ENCODE measurements around the gene XXYLT1.
A peak's percentile ranks its signal among the peaks of the same experiment; 100 is the strongest.
"Not testable (repeated sequence)": the region's sequence is repeated elsewhere in the genome, so short reads cannot be mapped to it uniquely, and the experiment has no call there.

XXYLT1 gene

DNA sequence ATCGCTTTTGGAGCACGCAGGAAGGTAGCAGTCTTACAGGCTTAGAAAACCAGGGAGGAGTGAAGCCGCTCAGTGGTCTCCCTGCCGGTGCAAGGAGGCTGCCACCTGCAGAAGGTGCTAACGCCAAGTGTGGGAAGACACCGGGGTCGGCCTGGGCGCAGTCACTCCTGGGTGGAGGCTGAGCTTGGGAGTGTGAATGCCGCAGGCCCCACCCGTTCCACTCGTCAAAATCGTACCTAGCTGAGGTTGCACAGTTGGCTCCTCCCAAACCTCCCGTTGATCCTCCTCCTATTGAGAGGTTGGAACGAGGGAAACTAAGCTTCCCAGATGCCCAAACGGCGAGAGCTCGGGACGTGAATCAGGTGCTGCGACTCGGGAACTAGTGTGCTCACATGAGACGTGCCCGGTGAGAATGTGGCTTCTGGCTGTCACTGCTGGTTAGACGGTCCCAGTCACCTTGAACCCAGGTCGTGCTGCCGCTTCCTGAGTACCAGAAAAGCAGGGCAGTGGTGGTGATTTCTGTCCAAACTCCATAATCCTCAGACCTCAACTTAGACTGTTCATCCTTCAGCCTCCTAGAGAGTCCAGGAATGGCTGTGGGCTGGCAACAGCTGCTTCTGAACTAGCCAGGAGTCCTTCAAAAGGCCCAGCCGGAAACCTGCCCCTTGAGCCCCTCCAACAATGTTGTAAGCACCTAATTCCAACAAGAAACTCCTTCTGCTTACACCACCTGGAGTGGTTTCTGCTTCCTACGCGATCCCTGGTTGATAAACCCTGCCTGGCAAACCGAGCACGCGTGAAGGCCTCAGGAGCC lies 156.0 kb downstream of the XXYLT1 start:
- DNase-seq (ENCODE audit: low read depth in 4 of 4, low spot score in 1 of 4): no peak

DNA sequence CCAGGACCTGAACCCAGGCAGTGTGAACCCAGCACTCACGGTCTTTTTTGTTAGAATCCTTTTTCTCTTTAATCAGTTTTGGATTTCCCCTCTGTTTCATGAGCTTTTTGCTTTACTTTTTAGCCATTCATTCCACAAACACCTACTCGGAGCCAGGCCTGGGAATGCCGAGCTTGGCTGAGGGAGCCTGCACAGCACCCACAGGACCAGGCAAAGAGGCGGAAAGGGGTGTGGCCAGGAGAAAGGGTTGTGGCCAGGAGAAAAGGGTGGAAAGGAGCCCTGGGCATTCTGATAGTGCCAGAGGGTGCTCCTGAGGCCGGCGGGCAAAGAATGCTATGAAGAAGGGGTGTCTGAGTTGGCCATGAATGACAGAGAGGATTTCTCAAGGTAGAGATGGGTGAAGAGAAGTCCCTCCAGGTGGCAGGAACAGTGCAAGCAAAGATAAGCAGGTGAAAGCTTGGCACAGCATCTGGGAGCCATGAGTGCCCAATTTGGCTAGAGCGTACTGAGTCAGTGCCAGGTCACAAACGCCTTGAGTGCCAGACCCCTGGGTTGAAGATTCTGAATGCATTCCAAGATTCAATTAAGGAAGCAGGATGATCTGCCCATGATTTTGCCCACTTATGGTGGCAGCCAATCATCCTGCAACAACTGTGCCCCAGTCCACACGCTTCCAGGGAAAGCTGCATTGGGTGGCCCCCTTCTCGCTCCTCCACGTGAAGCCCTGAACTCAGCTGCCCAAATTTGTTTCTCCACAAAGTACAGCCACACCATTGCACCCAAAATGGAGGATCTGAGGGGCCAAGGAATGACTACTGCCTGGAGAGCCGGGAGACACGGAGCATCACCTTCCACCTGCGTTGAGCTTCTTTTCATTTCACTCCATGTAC lies 157.2 kb downstream of the XXYLT1 start:
- no peak for DNase-seq (ENCODE audit: low read depth in 4 of 4, low spot score in 1 of 4)

DNA sequence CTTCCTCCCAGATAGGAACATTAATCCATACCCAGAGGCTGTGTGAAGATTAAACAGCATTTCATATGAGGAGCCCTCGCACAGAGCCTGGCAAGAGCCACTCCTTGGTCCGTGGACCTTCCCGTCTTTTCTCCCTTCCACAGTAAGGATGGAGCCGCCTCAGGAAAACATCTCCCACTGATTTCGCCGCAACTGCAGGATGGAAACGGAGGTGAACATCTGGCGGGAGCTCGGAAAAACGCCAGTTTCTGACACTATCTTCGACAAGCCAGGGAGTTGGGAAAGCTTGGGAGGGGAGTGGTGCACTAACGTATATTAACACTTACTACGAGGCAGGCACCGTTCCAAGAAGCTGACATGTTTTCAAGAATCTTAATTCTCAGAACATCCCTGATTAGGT lies 157.9 kb downstream of the XXYLT1 start:
- DNase-seq (ENCODE audit: low read depth in 4 of 4, low spot score in 1 of 4): no peak

DNA sequence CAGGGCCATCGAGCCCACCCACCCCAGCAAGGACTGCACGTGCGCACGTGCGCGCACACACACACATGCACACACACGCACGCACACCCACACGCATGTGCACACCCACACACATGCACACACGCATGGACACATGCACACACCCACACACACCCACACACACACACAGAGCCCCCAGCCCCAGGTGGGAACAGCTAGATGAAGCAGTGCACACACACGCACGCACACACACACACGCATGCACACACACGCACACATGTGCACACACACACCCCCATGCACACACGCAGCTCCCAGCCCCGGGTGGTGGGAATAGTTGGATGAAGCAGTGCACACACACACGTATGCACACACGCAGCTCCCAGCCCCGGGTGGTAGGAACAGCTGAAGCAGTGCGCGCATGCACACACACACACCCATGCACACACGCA lies 158.6 kb downstream of the XXYLT1 start:
- no peak for DNase-seq (ENCODE audit: low read depth in 4 of 4, low spot score in 1 of 4)

DNA sequence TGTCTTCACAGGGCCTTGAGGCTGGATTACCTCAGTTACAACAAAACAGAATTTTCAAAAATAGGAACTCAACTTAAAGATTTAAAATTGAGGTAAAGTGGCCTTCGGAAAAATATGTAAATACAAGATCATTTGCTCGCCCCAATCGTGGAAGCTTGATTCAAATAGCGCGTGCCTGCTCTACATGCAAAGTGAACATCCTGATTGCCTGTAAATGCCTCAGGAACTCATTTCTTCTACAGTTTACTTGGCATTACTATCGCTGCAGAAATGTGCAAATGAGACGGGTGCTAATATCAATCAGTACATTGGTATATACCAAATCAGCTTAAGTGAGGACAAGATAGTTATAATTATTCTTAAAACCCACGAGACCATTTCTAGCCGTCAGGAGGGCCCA lies 159.2 kb downstream of the XXYLT1 start:
- DNase-seq (ENCODE audit: low read depth in 4 of 4, low spot score in 1 of 4): no peak

DNA sequence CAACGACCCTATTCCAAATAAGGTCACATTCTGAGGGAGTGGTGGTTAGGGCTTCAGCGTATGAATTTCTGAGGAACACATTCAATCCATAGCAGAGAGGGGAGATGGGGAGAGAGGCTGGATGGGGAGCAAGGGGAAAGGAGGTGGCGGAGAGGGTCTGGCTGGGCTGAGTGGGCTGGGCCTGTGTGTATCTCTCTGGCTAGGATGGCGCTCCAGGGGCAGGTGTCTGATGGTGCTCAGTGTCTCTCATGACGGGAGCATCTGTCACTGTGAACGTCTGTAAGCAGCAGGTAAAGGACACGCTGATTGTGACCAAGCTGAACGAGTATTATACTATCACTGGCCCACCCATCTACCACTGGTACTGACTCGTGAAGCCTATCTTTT lies 159.6 kb downstream of the XXYLT1 start:
- no peak for DNase-seq (ENCODE audit: low read depth in 4 of 4, low spot score in 1 of 4)

DNA sequence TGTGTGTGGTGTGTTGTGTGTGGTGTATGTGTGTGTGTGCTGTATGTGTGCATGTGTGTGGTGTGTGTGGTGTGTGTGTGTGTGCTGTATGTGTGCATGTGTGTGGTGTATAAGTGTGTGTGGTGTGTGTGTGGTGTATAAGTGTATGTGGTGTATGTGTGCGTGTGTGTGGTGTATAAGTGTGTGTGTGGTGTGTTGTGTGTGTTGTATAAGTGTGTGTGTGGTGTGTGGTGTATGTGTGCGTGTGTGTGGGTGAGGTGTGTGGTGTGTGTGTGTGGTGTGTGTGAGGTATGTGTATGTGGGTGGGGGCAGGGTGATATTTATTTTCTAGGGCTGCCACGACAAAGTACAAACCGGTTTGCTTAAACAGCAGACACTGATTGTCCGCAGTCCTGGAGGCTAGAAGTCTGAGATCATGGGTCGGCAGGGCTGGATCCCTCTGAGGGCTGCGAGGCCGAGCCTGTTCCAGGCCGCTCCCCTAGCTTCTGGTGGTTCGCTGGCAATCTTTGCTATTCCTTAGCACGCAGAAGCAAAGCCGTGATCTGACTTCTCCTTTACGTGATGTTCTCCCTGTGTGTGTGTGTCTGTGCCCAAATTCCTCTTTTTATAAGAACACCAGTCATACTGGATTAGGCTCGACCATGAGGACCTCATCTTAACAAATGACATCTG lies 160.2 kb downstream of the XXYLT1 start:
- no peak for DNase-seq (ENCODE audit: low read depth in 4 of 4, low spot score in 1 of 4)

DNA sequence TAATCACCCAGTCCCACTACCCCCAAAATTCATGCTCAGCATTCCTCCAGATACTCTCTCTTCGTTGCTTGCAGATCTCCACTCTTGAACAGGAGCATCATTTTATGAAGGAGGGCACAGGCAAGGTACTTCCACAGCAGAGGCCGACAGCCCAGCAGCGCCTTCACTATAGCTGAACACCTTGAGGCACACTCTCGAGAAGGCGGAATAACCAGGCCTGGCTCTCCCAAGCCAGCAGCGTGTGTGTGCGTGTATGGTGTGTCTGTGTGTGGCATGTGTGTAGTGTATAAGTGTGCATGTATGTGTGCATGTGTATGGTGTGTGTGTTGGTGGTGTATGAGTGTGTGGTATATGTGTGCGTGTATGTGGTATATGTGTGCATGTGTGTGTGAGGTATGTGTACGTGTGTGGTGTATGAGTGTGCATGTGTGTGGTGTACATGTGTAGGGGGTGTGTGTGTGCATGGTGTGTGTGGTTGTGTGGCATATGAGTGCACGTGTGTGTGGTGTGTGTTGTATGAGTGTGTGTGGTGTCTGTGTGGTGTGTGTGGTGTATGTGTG lies 161.8 kb downstream of the XXYLT1 start:
- no peak for DNase-seq (ENCODE audit: low read depth in 4 of 4, low spot score in 1 of 4)

DNA sequence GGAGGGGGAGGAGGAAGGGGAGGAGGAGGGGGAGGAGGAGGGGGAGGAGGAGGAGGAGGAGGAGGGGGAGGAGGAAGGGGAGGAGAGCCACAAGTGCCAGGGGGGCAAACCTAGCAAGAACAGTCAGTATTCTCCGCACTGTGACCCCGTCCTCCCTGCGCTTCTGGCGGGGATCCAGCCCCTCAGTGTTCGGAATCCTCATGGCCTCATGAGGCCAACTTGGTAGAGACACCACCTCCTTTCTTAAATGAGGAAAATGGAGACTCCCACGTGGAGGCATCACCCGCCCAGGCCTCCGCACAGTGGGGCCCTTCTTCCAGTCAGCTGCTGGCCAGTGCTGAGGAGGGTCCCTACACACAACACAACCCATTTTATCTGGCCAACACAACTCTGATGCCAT lies 163.4 kb downstream of the XXYLT1 start:
- no peak for DNase-seq (ENCODE audit: low read depth in 4 of 4, low spot score in 1 of 4)

DNA sequence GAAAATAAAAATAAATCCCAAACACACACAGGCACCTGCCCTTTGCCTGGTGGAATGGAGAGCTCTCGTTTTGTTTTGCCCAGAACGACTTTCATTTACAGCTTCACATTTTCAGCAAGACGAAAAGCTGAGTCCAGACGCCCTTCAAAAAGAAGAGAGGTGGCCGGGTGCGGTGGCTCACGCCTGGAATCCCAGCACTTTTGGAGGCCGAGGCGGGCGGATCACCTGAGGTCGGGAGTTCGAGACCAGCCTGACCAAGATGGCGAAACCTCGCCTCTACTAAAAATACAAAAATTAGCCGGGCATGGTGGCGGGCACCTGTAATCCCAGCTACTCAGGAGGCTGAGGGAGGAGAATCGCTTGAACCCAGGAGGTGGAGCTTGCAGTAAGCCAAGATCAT lies 163.9 kb downstream of the XXYLT1 start:
- DNase-seq (ENCODE audit: low read depth in 4 of 4, low spot score in 1 of 4): not testable (repeated sequence)

DNA sequence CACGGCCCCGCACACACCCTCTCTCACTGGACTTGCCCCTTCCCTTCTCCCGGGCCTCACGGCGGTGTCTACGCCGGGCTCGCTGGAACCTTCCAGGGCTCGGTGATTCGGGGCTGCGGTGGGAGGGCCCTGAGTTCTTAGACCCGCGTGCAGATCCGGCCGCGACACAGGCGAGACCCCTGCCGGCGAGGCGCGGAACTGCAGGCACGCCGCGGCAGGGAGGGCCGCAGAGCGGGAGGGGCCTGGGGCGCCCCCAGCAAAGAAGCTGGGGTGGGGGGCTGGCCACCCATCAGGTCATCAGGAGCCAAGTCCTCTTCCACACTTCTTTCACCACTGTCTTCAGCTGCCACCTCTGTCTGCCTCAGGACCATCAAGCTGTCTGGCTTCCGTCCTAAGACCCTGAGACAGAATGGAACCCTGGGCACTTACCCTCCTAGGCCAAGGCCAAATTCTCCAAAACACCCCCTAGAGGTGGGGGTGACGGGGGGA lies 164.5 kb downstream of the XXYLT1 start:
- peak; percentile 38 to 52 (median 49) for DNase-seq (ENCODE audit: low read depth in 4 of 4, low spot score in 1 of 4)

DNA sequence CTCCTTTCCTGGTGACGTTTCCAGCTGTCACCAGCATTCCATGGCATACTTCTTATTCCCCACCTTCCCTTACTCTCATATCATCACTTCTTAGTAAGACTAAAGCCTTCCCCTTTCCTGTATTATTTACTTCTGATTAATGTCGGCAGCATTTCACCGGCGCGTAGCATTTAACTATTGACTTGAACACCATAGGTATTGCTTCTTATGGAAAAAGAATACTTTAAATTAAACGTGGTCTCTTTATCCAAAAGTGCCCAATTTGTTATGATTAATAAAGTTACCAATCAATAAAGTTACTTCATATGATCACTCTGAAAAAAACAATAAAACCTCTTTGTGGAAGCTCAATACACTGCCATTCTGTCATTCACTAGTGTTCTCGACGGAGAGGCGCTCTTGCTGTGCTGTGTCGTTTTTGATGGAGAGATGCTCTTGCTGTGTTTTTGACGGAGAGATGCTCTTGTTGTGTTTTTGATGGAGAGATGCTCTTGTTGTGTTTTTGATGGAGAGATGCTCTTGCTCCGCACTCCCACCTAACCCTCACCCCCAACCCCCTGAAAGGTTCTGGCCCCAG lies 165.0 kb downstream of the XXYLT1 start:
- no peak for DNase-seq (ENCODE audit: low read depth in 4 of 4, low spot score in 1 of 4)

DNA sequence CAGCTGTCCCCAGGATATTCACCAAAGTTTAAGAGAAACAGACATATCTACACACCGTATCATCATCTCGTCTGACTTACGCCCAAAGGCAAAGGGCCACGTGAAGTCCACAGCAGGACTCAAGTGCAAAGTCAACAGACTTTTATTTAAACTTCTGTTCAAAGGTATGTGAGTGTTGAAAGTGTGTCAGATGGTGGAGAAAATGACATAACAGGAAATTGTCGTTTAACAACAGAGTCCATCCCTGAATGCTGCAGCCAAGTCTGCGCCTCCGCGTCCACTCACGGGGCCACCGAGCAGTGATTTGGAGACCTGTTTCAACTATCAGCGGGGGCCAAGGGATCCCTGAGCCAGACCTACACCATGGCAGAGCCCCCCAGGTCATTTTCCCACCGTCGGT lies 165.6 kb downstream of the XXYLT1 start:
- DNase-seq (ENCODE audit: low read depth in 4 of 4, low spot score in 1 of 4): no peak

DNA sequence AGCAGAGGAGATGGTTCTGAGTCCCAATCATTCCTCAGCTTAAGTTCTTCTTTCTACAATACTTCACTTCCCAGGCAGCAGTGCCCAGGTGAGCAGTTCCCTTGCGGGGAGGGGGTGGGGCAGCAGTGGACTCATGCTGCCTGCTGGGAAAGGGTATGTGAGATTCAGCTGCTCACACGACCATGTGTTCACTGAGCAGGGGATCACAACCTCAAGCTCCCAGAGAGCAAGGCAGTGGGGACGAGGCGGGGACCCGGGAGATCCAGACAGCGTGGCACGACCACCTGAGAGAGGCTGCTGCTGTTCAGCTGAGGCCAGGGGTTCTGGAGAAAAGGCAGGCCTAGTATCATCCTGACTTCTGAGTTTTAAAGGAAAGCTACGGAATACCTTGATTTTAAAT lies 166.6 kb downstream of the XXYLT1 start:
- no peak for DNase-seq (ENCODE audit: low read depth in 4 of 4, low spot score in 1 of 4)

DNA sequence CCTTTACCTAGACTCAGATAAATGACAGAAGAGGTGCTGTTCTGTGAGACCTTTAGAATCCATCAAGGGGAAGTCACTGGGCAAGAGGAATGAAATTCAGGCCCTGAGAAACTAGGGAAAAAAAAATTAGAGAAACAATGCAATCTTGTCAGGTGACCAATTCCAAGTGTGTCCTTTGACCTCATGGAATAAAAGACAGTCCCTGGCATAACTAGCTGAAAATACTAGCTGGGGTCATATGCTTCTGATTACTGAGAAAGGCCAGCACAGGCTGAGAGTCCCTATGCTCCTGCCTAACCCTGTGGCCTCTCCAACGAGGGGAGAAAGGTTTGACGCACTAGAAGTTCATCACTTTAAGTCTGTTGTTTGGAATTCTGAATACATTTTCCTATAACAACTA lies 167.3 kb downstream of the XXYLT1 start:
- DNase-seq (ENCODE audit: low read depth in 4 of 4, low spot score in 1 of 4): no peak

DNA sequence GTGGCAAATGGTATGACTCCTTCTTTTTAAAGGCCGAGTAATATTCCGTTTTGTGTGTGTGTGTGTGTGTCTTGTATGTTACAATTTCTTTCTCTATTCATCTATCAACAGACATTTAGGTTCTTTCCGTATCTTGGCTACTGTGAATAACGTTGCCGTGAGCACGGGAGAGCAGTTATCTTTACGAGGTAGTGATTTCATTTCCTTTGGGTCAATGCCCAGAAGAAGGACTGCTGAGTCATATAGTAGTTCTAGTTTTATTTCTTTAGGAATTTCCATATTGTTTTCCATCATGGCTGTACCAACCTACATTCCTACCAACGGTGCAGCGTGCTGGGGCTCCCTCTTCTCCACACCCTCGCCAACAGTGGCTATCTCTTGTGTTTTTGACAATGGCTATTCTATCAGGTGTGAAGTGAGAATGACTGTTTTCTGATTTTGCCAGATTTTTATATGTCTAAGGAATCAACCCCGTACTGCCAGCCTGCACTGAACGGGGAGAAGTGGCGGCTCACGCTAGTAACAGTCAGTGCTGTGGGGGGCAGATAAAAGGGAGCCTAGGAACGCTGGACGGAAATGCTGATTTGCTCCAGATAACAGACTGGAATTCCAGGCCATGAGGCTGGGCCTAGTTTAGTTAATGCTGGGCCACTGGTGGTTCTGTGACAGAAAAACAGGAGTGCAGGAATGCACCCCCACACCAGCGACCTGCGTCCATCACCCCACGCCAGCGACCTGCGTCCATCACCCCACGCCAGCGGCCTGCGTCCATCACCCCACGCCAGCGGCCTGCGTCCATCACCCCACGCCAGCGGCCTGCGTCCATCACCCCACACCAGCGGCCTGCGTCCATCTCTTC lies 168.1 kb downstream of the XXYLT1 start:
- DNase-seq (ENCODE audit: low read depth in 4 of 4, low spot score in 1 of 4): no peak

DNA sequence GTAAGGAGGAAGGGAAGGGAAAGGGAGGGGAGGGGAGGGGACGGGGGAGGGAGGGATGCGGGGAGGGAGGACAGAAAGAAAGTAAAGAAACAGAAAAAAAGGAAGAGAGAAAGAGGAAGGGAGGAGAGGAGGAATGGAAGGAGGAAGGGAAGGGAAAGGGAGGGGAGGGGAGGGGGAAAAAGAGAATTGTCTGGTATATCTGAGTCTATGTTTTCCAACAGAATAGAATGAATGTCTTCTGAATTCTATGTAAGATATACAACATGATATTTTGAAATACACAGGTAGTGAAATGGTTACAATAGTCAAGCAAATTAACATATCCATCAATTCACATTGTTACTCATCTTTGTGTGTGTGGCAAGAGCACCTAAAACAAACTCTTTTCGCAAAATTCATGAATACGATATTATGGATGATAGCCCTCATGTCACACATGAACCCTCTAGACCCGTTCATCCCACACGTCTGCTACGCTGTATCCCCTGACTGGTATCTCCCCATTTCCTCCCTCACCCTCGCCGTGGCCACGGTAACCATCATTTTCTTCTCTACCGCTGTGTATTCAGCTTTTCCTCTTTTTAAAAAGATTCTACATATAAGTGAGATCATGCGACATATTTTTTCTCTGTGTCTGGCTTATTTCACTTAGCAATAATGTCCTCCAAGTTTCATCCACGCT lies 168.9 kb downstream of the XXYLT1 start:
- no peak for DNase-seq (ENCODE audit: low read depth in 4 of 4, low spot score in 1 of 4)

DNA sequence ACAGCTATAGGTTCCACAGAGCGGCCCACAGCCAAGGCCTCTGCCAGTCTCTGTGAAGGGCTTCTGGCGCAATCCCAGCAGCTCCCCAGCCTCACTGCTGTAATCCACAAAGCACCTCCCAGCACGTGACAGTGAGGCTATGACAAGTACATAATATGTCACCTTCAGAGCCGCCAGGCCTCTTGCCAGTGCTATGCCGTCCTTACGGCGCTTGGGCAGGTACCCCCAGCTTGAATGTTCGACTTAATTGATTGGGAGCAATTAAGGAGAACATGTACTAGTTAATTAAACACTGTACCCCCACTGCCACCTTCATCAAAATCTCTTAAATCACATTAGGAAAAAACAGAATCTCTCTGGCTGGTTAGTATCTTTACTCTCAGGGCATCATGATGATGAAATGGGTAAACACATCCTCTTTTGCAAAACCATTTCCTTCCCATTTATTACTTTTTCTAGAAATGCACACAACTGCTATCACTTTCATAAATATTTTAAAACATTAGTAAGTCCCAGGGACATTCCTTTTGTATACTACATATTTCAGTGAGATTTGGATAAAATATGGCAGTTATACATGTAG lies 169.9 kb downstream of the XXYLT1 start:
- no peak for DNase-seq (ENCODE audit: low read depth in 4 of 4, low spot score in 1 of 4)

Measured in stimulated activated CD4-positive, alpha-beta T cell treated with anti-CD3 and anti-CD28 coated beads, Interleukin-1b, Interleukin-23, amount 100 ng/mL, for 24 hours (primary cell).